ENCODE data around the gene NSA2.
"Not testable (repeated sequence)": the region's sequence is repeated elsewhere in the genome, so short reads cannot be mapped to it uniquely, and the experiment has no call there.

The NSA2 gene

DNA sequence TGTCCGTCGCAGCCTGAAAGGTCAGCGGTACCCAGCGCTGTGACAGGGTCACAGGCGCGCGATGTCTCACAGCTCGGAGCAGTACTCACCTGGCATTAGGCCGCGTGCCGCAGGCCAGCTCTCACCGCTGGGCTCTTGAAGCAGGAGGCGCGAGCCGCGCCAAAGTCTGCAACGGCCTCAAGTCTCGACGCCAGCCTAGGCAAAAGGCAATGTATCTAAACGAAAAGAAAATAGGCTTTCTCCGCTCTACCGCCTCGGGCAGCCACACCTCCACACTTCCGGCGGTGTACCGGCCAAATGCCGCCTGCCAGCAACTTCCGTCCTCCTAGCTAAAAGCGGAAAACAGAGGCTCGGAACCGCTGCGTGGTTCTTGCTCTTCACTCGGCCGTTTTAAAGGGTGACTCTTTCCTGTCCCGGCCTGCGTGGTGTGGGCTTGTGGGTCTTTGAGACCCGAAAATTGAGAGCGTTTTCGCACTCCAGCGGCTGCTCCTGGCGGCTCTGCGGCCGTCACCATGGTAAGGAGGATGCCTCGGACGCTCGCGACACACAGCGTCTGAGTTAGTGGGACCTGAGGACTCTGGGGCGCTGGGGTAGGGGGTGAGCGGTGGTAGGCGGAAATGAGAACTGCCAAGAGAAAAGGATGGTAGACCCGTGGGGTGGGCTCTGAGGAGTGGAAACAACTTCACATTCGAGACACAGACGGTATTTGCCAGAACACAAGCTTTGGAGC lies at the start of gene NSA2, which contains the start of gene GFM2:
TSS of gene NSA2 (plus strand) at position 401 of the 730 bp plus-strand sequence. CDS start at position 513, 112 bp downstream.
TSS of gene GFM2 (minus strand) at position 269 of the 730 bp plus-strand sequence. CDS start 3,375 bp downstream, outside the sequence.
- DNase-seq: peak; percentile 94

DNA sequence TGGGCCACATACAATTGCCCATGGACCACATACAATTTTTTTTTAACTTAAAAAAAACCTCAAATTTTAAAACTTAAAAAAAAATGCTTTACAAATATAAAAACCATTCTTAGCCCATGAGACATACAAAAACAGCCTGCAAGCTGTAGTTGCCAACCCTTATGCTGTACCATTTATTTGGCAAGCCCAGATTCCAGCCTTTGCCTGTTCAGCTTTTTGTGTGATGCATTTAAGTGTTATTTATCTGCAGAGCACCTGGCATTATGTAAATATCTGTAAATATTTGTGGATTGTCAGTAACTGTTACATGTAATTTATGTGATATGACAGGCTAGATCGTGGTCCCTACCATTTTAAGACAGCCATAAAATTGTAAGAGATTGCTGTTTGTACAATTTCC lies 49.5 kb upstream of the NSA2 start:
- DNase-seq: no peak

- no peak for DNase-seq
These were observed 44.8 kb upstream of the NSA2 start for GRCh38 chr5:74722271-74722670.

GRCh38 chr5:74725331-74725730 lies 41.7 kb upstream of the NSA2 start:
- DNase-seq: no peak

- DNase-seq: no peak
These were observed 30.3 kb upstream of the NSA2 start for GRCh38 chr5:74736759-74737158.

DNA sequence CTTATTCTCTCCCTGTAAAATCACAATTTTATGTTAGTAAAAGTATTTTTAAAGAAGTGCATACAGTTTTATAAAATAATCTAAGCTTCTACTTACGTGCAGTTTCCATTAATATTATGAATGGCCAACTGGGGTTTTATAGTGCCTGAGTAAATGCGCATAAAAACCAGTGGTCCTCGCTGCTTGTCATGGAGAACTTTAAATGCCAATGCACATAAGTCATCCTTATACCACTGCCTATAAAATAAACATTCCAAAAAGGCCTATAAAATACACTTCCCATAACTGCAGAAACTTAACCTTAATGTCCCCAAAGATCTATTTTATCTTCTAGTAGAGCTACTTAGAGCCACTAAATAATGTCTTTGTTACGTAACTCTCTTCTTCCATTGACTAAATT lies 28.6 kb upstream of the NSA2 start:
- DNase-seq: no peak

GRCh38 chr5:74748742-74749141 lies 18.3 kb upstream of the NSA2 start:
- DNase-seq: not testable (repeated sequence)

DNA sequence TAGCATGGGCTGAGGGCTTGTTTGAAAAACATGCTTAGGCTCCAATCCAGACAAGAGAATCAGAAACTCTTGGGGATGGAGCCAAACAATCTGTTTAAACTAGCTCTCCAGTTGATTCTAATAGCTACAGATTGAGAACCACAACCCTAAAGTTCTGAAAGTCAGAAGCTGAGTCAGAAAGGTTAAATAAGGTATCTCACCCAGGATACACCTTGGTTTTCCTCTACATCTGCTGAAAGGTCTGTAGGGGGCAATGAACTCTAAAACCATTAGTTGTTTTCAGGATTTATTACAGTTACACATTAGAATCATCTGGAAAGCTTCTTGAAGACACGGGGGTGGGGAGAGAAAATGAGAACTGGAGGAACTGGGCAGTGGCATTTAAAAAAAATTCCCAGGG lies 5.8 kb upstream of the NSA2 start:
- no peak for DNase-seq

DNA sequence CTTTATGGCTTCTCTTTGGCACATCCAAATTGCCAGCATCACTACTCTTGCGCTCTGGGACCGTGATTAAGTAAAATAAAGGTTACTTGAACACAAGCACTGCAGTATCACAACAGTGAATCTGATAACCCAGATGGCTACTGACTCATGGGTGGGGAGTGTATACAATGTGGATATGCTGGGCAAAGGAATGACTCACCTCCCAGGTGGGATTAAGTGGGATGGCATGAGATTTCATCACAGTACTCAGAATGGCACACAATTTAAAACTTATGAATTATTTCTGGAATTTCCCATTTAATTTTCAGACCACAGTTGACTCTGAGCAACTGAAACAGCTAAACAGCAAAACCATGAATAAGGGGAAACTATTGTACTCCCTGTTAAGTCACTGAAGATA lies 4.5 kb upstream of the NSA2 start:
- DNase-seq: peak; percentile 27

DNA sequence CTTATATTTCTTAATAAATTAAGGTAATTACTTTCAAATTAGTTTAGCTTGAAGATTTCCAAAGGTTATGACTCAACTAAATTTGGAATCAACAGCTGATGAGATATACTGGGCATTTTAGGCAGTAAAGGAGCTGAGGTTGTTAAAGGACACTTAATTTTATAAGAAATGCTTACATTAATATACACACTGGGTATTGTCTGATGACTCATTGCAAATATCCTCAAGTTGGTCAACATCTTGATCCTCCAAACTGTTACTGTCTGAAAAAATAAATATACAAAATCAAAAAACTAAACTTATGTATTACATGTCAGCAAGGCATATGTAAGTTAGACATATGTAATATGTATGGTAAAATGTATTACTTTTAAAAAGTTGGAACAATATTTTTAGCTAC lies 3.5 kb upstream of the NSA2 start:
- DNase-seq: no peak

- DNase-seq: no peak
These were observed 1.8 kb upstream of the NSA2 start for GRCh38 chr5:74765201-74765600.

GRCh38 chr5:74765929-74766328 lies 1.1 kb upstream of the NSA2 start:
- DNase-seq: no peak

DNA sequence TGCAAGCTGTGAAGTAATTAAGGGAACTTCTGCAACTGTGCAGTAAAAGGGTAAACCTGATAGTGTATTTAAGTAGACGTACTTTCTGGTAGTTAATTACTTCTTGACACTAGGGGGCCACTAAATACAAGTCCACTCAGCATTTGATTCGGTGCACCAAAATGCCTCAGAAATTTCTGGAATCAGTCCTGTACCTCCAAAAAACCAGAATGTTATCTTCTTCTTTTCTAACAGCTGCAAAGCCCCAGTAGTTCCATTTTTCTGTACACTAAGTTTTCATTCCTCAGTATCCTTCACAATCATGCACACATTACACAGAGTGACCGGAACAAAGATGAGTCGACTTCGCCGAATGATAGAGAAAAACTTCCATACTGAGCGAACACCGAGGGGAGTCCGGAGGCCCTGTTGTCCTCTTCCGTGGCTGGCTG lies 616 bp upstream of the NSA2 start:
- peak; percentile 54 for DNase-seq

GRCh38 chr5:74767579-74767913 lies 497 bp downstream of the NSA2 start:
- DNase-seq: peak; percentile 22

- DNase-seq: no peak
These were observed 5.3 kb downstream of the NSA2 start for GRCh38 chr5:74772359-74772758.

- no peak for DNase-seq
These were observed 11.6 kb downstream of the NSA2 start for GRCh38 chr5:74778609-74779008.

DNA sequence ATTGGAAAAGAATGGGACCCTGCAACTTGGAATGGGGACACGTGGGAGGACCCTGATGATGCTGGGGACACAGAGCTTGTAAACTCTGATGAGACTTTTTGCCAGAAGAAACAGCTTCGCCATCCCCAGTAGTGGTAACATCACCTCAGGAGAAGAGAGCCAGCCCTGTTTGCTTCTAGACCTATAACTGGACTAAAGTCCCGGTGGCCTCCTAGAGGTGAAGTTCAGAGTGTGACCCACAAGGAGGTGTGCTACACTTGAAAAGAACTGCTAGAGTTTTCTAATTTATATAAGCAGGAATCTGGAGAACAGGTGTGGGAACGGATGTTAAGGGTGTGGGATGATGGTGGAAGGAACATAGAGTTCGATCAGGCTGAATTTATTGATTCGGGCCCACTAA lies 19.8 kb downstream of the NSA2 start:
- no peak for DNase-seq

- no peak for DNase-seq
These were observed 20.4 kb downstream of the NSA2 start for GRCh38 chr5:74787424-74787823.

- not testable (repeated sequence) for DNase-seq
These were observed 24.6 kb downstream of the NSA2 start for GRCh38 chr5:74791669-74792068.

DNA sequence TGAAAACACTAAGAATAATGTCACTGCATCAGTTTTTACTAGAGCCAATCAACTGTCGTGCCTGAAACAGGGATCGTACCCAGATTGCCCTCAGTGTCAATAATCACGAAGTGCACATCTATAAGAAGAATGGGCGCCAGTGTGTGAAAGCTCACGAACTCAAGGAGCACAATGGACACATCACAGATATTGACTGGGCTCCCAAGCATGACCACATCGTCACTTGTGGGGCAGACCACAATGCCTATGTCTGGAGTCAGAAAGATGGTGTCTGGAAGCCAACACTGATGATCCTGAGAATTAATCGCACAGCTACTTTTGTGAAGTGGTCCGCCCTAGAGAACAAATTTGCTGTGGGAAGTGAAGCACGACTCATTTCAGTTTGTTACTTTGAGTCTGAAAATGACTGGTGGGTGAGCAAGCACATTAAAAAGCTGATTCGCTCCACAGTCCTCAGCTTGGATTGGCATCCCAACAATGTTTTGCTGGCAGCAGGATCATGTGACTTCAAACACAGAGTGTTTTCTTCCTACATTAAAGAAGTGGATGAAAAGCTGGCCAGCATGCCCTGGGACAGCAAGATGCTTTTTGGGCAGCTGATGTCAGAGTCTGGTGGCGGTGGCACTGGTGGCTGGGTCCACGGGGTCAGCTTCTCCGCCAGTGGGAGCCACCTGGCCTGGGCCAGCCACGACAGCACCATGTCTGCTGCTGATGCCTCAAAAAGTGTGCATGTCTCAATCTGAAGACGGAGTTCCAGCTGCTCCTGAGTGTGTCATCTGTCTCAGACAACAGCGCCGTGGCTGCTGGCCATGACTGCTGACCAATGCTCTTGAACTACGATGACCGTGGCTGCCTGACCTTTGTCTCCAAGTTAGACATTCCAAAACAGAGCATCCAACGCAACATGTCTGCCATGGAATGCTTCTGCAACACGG lies 32.2 kb downstream of the NSA2 start:
- DNase-seq: no peak

DNA sequence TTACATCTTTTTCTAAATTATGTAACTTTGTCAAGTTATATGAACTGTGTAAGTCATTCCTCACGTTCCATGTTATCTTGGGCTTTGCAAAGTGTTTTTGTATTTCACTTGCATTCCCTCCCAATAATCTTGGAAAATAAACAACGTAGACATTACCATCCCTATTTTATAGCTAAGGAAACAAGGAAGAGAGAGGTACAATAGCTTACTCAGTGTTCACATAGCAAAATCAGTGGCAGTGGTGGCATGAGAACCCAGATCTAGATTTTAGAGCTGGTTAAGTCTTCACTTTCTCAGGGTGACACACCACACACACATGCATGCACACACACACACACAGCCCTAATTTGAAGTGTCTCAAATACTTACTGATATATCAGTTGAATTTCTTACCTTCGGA lies 34.1 kb downstream of the NSA2 start:
- DNase-seq: no peak

DNA sequence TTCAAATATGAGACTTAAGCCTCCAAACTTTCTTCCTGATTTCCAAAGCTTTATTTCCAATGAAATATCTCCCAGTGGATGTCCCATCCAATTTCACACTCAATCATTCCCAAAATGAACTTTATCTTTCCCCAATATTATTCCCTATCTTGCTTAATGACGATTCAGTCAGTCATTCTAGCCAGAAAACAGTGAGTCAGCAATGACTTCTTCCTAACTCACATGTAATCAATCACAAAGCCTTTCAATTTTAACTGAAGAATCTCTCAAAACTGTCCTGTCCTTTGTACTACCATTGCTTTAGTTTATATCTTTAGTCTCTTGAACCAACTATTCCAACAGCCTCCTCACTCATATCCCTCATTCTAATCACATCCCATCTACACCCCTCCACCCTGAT lies 34.9 kb downstream of the NSA2 start:
- no peak for DNase-seq

DNA sequence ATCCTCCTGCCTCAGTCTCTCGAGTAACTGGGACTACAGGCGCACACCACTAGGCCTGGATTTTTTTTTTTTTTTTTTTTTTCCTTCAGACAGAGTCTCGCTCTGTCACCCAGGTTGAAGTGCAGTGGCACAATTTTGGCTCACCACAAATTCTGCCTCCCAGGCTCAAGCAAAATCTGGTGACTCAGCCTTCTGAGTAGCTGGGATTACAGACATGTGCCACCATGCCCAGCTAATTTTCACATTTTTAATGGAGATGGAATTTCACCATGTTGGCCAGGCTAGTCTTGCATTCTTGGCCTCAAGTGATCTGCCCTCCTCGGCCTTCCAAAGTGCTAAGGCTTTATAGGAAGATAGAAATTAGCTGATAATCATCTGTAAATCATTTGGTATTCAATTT lies 43.9 kb downstream of the NSA2 start:
- DNase-seq: no peak

DNA sequence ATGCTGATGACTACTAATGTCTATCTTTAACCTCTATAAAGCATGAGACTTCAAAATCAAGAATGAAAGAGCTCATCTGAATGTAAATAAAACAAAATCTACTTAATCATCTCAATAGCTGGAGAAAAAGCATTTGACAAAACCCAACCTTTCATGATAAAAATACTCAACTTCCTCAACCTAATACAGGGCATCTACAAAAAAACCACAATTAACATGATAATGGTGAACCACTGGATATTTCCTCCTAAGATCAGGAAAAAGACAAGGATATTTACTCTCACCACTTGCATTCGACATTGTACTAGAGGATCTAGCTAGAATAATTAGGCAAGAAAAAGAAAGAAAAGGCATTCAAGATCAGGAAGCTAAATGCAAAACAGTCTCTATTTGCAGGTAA lies 49.8 kb downstream of the NSA2 start:
- no peak for DNase-seq
